ENCODE data around the gene SAT1. TPM values are rescaled to one million over a fixed set of nuclear protein-coding genes. Genes with fewer than 3 reads are reported as not detected.

SAT1 gene
- total RNA-seq, 2 donors from 2014 or later, result 63.4 to 118 TPM

- Mint-ChIP-seq H3K36me3 (ENCODE audit: low read depth) (peaks cover 27% of the 10 kb centered on the region), H3K4me1 (peaks cover 19% of the 10 kb centered on the region), H3K9me3 (no peaks in the 10 kb centered on the region), H3K27me3 (ENCODE audit: insufficient read depth) (no peaks in the 10 kb centered on the region), H3K27ac (peak overlapping the region; percentile 99), H3K4me3 (peak overlapping the region; percentile 93)
- whole genome bisulfite sequencing, 2 experiments (ENCODE audit: insufficient coverage in 1 of 2, insufficient read length in 1 of 2), result 69% methylated on average over 5 of the region's 6 CpGs; no CpG with 5 or more reads in 1 of the 2 experiments
- no peak for DNase-seq
- Histone ChIP-seq H3K9ac (ENCODE audit: extremely low read depth, low read length, poor library complexity, severe bottlenecking) (no peak overlapping the region), H3K27me3 (ENCODE audit: control insufficient read depth, insufficient read depth, low read length, poor library complexity, severe bottlenecking) (no peaks in the 10 kb centered on the region), H3K4me3 (ENCODE audit: low read length) (peak overlapping the region; percentile 86), H3K9me3 (ENCODE audit: control insufficient read depth, low read length) (no peaks in the 10 kb centered on the region), H3K36me3 (ENCODE audit: control insufficient read depth, insufficient read depth, low read length) (no peaks in the 10 kb centered on the region), H3K4me1 (ENCODE audit: control insufficient read depth, insufficient read depth, low read length) (no peaks in the 10 kb centered on the region), H3K27ac (ENCODE audit: low read depth, low read length) (no peak overlapping the region)
- TF ChIP-seq CTCF (conservative IDR thresholded peaks at IDR 0.05), result no peak
Measured at GRCh38 chrX:23782455-23782854, 518 bp upstream of the SAT1 start.

DNA sequence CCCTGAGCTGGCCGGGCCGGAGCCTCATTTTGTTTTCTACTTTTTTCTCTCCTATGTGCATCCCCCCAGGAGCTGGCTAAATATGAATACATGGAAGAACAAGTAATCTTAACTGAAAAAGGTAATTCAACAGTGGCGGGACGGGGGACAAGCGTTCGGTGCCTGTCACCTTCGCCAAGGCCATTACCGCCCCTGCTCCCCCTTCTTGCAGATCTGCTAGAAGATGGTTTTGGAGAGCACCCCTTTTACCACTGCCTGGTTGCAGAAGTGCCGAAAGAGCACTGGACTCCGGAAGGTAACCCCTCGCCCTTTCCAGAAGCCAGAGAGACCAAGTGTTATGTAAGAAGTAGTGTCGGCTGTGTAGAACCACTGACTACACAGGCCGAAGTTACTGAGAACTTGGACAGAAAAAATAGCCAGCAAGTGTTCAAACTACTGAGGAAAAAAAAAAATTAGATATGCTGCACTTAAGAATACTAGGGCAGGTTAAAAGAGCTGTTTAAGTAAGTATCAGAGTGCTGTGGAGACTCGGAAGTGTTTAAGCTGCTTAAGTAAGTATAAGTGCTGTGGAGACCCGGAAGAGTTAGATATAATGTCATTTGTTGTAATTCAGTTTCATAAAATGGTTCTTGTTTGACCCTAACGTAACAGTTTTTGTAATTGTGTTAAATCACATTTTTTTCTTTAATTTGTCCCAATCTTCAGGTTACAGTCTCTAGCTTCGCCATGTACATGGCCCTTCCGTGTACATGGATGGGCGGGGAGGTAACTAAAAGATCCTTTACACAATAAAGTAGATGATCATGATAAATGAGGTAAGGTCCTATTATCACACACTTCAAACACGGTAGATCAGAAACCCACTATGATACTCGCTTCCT lies 856 bp downstream of the SAT1 start:
- no peaks in the 10 kb centered on the region for H3K9me3 ChIP-seq (ENCODE audit: control insufficient read depth, low read length)
- H3K27me3 Mint-ChIP-seq (ENCODE audit: insufficient read depth), result no peaks in the 10 kb centered on the region
- no peaks in the 10 kb centered on the region for H3K9me3 Mint-ChIP-seq
- peak overlapping the region; percentile 93 for H3K4me3 Mint-ChIP-seq
- 51 to 55% methylated on average over 6 to 17 of the region's 21 CpGs for WGBS, 2 experiments (ENCODE audit: insufficient coverage in 1 of 2, insufficient read length in 1 of 2)
- H3K27ac Mint-ChIP-seq, result peak overlapping the region; percentile 87
- H3K27me3 ChIP-seq (ENCODE audit: control insufficient read depth, insufficient read depth, low read length, poor library complexity, severe bottlenecking), result no peaks in the 10 kb centered on the region
- peak overlapping the region; percentile 86 for H3K4me3 ChIP-seq (ENCODE audit: low read length)
- peaks cover 27% of the 10 kb centered on the region for H3K36me3 Mint-ChIP-seq (ENCODE audit: low read depth)
- no peak for TF ChIP-seq CTCF (conservative IDR thresholded peaks at IDR 0.05)
- no peaks in the 10 kb centered on the region for H3K4me1 ChIP-seq (ENCODE audit: control insufficient read depth, insufficient read depth, low read length)
- no peak overlapping the region for H3K27ac ChIP-seq (ENCODE audit: low read depth, low read length)
- H3K9ac ChIP-seq (ENCODE audit: extremely low read depth, low read length, poor library complexity, severe bottlenecking), result peak overlapping the region; percentile 25
- H3K4me1 Mint-ChIP-seq, result peaks cover 26% of the 10 kb centered on the region
- no peaks in the 10 kb centered on the region for H3K36me3 ChIP-seq (ENCODE audit: control insufficient read depth, insufficient read depth, low read length)
- DNase-seq, result peak; percentile 54

DNA sequence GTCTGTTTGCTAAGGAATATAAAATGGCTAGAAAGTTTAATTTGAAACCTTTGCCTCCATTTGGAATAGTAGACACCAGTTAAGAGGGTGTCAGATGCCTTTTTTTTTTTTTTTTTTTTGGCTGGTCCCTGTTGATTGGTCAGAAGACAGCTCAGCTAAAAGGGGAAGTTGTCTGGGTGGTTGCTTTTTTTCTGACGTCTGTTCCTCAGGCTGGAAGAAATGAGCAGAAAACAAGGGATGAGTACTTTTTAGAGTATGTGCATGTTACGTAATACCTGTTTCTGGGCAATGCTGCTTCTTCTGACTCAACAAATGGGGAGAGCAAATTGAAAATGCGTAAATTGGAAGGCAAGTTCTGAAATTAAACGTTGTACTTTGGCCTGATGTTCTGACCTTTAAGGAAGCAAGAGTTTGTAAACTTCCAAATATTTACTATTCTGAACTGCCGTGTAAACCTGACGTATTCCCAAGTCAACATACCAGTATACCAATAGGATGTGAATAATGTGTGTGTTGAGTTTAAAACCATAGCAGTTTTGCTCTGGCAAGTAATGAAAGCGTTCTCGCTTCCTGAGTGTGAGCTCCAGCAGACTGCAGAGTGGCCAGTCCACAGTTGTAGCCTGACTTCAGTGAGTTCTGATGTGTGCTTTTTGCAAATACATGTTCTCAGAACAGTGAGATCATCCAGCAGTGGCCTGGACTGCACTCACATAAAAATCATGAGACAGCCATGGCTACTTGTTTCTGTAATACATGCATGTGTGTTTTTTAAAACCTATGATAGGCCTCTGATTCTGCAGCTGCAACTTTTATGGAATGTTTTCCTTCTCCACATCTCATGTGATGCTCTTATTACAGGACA lies 1.7 kb downstream of the SAT1 start:
- Histone ChIP-seq H3K9me3 (ENCODE audit: control insufficient read depth, low read length) (no peaks in the 10 kb centered on the region), H3K27ac (ENCODE audit: low read depth, low read length) (no peak overlapping the region), H3K36me3 (ENCODE audit: control insufficient read depth, insufficient read depth, low read length) (no peaks in the 10 kb centered on the region), H3K4me3 (ENCODE audit: low read length) (peak overlapping the region; percentile 86), H3K4me1 (ENCODE audit: control insufficient read depth, insufficient read depth, low read length) (no peaks in the 10 kb centered on the region), H3K27me3 (ENCODE audit: control insufficient read depth, insufficient read depth, low read length, poor library complexity, severe bottlenecking) (no peaks in the 10 kb centered on the region), H3K9ac (ENCODE audit: extremely low read depth, low read length, poor library complexity, severe bottlenecking) (no peak overlapping the region)
- Mint-ChIP-seq H3K4me1 (peaks cover 29% of the 10 kb centered on the region), H3K27me3 (ENCODE audit: insufficient read depth) (no peaks in the 10 kb centered on the region), H3K4me3 (peak overlapping the region; percentile 93), H3K36me3 (ENCODE audit: low read depth) (peaks cover 27% of the 10 kb centered on the region), H3K9me3 (no peaks in the 10 kb centered on the region), H3K27ac (no peak overlapping the region)
- WGBS, 2 experiments (ENCODE audit: insufficient coverage in 1 of 2, insufficient read length in 1 of 2), result 95 to 96% methylated on average over 4 to 7 of the region's 8 CpGs
- DNase-seq, result no peak
- TF ChIP-seq CTCF (conservative IDR thresholded peaks at IDR 0.05), result no peak

Measured in endodermal cell (in vitro differentiated cells).